ENCODE results near the gene ATG4C.

ATG4C gene

GRCh38 chr1:62903982-62904855 is 120.3 kb downstream of the ATG4C start:
- DNase-seq: no peak

- no peak for DNase-seq
These were observed 120.9 kb downstream of the ATG4C start for GRCh38 chr1:62904856-62905225.

DNA sequence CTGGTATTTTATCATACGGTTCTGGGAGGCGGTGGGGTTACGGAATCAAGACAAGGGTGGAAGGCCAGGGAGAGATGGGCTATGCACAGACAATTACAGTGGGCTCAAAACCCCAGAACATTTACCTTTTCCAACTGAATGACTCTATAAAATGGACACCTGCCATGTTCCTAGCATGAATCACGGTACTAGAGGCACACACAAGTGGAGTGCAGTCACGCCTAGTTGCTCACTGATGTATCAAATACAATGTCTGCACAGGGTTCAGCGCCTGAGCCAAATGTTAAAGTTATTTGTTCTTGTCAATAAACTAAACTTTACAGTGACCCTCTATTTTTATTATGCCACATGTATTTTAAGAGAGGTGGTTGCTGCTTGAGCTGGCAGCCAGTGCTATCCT is 121.4 kb downstream of the ATG4C start:
- DNase-seq: peak; percentile 15

- no peak for DNase-seq
These were observed 121.9 kb downstream of the ATG4C start for GRCh38 chr1:62905872-62906271.

DNA sequence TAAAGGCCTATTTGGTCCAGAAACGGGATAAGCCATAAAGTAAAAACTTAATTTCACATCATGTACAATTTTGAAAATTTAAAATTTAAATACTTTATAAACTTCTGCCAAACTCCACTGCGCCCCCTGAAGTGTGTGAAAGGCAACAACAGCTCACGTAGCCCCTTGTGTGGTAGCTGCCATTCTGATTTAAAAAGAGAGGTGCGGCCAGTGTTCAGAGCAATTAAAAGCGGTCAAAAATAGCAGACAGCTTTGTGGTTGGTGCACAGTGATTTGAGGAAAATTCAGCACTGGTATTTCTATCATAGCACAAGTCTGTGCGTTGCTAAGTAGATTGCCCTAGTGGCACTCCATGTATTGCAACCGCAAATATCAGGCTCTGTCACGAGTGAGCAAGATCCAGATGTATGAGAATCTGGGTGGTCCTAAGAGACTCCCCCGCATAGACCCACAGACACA is 122.5 kb downstream of the ATG4C start:
- DNase-seq: no peak

- no peak for DNase-seq
These were observed 124.3 kb downstream of the ATG4C start for GRCh38 chr1:62908168-62908695.

DNA sequence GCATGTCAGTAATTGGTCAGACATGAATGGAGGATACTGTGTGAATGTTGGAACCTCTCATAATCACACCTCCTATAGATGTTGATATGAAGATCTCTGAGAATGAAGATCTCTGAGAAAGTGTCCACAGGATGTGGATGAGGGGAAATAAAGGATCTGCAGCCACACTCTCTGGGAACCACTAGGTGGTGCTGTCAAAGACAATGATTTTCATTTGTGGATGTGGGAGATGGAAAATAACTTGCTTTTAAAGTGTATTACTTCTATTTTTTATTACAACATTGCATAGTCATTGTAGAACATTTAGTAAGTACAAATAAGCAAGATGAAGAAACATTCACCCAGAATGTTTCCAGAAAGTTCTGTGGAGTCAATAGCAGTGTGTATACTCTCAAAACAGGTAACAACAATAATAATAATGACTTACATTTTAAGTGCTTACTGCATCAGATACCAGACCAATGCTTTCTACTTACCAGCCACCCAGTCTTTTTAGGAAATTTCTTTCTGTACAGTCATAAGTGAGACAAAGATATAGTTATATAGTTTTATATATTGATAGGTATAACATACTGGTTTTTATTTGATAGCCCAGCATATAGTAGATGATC is 128.2 kb downstream of the ATG4C start:
- no peak for DNase-seq
